ENCODE measurements around the gene WDR27.
"Not testable (repeated sequence)": the region's sequence is repeated elsewhere in the genome, so short reads cannot be mapped to it uniquely, and the experiment has no call there.

WDR27 gene

DNA sequence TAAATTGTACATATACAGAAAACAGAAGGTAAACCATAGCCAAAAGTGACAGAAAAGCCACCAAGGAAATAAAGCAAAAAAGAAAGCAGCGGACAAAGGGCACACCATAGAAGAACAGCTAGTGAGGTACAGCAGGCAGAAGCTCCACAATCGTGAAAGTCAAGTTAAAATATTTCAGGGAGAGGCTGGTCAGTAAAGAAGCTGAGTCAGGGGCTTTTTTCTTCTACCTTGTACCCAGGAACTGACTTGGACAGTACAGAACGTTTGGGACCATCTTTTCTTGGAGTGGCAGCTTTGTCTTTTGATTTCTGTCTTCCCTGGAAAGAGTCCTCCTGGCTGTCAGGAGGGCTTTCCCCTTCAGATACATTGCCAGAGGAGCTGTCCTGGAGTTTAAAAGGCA, 8.2 kb upstream of the WDR27 start:
- DNase-seq (ENCODE audit: low spot score) (no peak), FAIRE-seq (no peak)

- DNase-seq (ENCODE audit: low spot score): no peak
- no peak for FAIRE-seq
Measured at GRCh38 chr6:169709293-169709692, 7.5 kb upstream of the WDR27 start.

- DNase-seq (ENCODE audit: low spot score) (no peak), FAIRE-seq (no peak)
Measured at GRCh38 chr6:169707772-169708171, 5.9 kb upstream of the WDR27 start.

DNA sequence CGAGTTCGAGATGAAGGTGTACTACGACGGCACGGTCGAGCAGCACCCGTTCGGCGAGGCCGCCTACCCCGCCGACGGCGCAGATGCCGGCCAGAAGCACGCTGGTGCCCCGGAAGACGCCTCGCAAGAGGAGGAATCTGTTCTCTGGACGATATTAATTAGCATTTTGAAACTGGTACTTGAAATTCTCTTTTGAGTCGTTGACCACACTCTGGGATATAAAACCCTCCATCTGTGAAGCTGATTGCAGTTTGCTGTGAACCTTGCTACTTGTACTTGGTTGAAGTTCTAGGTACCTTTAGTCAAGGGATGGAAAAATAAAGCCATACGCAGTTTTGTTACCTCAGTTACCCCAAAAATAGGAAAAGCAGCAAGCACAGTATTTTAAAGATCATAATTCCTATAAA, 1.0 kb upstream of the WDR27 start:
- no peak for FAIRE-seq
- no peak for DNase-seq (ENCODE audit: low spot score)

DNA sequence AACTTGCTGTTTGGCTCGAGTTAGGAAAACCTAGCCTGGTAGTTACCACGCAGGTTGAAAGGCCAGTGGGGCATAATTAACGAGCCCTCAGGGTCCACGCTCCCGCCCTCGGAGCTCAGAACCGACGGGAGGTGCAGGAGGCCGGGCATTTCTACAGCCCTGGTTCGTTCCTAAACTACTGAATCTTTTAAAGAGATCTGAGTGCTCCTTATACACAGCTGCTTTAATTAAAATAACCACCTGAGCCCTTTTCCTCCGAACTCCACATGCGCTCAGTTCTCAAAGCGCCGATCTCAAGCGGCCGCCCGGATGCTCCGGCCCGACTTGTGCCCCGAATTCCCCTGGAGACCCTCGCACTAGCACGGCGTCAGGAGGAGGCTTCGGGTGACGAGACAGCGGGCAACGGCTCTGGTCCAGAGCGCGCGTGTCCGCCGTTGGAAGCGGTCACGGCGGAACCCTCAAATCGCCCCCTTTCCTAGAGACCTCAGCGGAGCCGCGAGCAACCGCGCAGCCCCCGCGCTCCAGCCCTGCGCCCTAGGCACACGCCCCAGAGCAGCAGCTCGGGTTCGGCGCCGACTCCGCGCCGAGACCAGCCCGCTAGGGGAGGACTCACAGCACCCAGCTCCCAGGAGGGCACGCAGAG, 397 bp downstream of the WDR27 start:
- FAIRE-seq (no peak), DNase-seq (ENCODE audit: low spot score) (no peak)

DNA sequence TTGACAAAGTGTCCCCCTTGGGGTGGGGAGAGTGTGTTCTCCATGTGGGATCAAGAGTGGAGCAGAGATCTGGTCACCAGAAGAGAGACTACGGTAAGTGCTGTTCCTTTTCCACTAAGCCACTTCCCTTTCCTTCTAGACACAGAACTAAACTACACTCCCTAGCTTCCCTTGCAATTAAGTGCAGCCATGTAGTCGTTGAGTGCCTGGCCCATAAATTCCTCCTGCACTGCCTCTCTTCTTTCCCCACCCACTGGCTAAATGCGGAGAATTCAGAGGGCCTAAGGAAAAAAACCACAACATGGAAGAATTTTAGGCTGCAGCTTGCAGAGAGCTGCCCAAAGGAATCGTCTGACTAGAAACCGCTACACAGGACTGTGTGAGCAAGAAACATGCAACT, 1.5 kb downstream of the WDR27 start:
- FAIRE-seq: no peak
- DNase-seq (ENCODE audit: low spot score): no peak

DNA sequence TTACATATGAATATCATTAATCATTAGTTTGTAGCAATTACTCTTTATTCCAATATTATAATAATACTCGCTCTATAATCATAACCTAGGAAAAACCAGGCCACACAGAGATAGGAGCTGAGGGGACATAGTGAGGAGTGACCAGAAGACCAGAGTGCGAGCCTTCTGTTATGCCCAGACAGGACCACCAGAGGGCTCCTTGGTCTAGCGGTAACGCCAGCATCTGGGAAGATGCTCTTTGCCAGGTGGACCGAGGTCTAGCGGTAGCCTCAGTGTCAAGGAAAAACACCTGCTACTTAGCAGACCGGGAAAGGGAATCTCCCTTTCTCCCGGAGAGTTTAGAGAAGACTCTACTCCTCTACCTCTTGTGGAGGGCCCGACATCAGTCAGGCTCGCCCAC, 4.7 kb downstream of the WDR27 start:
- FAIRE-seq; DNase-seq (ENCODE audit: low spot score): not testable (repeated sequence)

- no peak for DNase-seq (ENCODE audit: low spot score)
- no peak for FAIRE-seq
Measured at GRCh38 chr6:169695131-169695530, 6.7 kb downstream of the WDR27 start.

DNA sequence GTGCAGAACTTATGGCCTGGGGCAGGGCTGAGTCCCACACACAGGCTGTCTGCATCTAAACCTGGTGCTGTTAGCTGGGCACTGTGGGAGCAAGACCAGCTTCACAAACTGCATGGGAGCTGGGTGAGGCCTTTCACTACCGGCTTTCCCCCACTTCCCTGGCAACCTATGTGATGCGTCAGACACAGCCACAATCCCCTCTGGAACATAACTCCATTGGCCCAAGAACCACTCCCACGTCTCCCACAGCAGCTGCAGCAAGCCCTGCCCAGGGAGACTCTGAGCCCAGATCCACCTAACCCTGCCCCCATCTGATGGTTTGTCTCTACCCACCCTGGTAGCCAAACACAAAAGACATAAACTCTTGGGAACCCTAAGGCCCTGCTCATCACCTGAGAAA, 9.3 kb downstream of the WDR27 start:
- FAIRE-seq (no peak), DNase-seq (ENCODE audit: low spot score) (no peak)

DNA sequence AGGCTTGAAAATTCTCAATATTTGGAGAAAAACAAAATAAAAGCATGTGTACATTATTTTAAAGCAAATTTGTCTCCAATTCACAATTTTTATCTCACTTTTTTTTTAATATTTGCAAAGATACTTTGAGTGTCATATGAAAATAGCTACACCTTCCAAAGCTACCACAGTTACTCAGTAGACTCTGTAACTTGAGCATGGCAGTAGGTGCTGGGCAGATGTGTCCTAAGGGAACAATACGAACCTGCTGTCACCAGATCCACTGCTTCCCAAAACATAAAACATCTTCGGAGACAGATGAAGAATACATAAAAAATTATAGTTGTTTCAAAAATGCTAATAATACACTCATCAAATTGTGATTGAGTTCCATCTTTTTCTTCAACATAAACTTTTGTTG, 10.6 kb downstream of the WDR27 start:
- FAIRE-seq: no peak

GRCh38 chr6:169689287-169689686, 12.5 kb downstream of the WDR27 start:
- DNase-seq (ENCODE audit: low spot score): peak; percentile 77

More for the DNA sequence above, 10.6 kb downstream of the WDR27 start:
- DNase-seq (ENCODE audit: low spot score): no peak

DNA sequence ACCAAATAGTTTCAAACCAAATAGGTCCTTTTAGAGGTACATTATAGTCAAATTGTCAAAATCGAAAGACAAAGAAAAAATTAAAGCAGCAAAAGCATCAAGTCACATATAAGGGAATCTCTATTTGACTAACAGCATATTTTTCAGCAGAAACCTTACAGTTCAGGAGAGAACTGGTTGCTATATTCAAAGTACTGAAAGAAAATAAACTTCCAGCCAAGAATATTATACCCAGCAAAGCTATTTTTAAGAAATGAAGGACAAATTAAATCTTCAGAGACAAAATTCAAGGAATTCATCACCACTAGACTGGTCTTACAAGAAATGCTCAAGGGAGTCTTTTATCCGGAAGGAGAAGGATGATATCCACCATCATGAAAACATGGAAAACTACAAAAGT, 16.0 kb downstream of the WDR27 start:
- DNase-seq (ENCODE audit: low spot score) (no peak), FAIRE-seq (no peak)

More at GRCh38 chr6:169689287-169689686, 12.5 kb downstream of the WDR27 start:
- peak; percentile 93 for FAIRE-seq

DNA sequence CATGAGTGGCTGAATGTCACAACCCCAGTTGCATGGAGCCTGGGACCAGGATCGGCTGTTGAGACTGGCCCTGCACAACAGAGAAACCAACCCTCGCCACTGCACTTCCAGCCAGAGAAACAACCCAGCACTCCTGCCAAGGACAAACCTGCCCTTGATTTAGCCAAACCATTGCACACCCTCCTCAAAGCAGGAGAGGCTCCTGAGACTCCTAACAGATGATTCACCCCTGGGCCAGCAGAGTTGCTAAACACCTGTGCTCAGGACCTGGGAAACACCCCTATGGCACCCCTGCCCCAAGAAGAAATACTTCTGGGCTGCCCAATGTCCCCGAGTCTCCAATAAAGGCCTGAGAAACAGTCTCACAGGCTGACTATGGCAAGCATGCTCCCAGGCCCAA, 17.8 kb downstream of the WDR27 start:
- FAIRE-seq: no peak
- DNase-seq (ENCODE audit: low spot score): no peak

- DNase-seq (ENCODE audit: low spot score) (no peak), FAIRE-seq (no peak)
Measured at GRCh38 chr6:169678342-169678741, 23.5 kb downstream of the WDR27 start.

DNA sequence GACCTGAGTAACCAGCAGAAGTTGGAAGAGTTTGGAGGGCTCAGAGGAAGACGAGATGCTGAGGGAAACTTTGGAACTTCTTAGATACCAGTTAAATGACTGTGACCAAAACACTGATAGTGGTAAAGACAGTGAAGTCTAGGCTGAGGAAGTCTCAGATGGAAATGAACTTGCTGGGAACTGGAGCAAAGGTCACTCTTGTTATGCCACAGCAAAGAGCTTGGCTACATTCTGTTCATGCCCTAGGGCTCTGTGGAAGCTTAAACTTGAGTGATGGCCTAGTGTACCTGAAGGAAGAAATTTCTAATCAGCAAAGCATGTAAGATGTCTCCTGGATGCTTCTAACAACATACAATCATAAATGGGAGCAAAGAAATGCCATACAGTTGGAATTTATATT, 24.7 kb downstream of the WDR27 start:
- DNase-seq (ENCODE audit: low spot score): no peak
- no peak for FAIRE-seq

GRCh38 chr6:169675011-169675410, 26.8 kb downstream of the WDR27 start:
- DNase-seq (ENCODE audit: low spot score) (no peak), FAIRE-seq (no peak)

- DNase-seq (ENCODE audit: low spot score): no peak
Measured at GRCh38 chr6:169671563-169671962, 30.3 kb downstream of the WDR27 start.

GRCh38 chr6:169669889-169670288, 31.9 kb downstream of the WDR27 start:
- no peak for DNase-seq (ENCODE audit: low spot score)
- FAIRE-seq: no peak

More at GRCh38 chr6:169671563-169671962, 30.3 kb downstream of the WDR27 start:
- no peak for FAIRE-seq

DNA sequence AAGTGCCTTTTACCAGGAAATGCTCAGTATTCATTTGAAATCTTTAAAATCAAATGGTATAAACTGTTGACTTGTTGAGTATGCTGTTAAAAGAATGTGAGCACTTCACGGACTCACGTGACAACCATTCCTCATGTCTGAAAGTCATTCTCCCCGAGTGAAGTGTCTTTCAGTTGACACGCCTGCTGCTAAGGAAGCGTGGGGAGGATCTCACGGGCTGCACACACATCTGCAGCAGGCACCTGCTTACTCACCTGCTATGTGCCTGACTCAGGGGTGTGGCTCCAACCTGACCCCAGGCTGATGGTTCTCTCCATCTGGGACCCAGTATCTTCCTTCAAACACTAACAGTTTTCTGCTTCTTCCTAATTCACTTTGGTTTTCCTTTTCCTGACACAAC, 32.7 kb downstream of the WDR27 start:
- no peak for DNase-seq (ENCODE audit: low spot score)
- no peak for FAIRE-seq

DNA sequence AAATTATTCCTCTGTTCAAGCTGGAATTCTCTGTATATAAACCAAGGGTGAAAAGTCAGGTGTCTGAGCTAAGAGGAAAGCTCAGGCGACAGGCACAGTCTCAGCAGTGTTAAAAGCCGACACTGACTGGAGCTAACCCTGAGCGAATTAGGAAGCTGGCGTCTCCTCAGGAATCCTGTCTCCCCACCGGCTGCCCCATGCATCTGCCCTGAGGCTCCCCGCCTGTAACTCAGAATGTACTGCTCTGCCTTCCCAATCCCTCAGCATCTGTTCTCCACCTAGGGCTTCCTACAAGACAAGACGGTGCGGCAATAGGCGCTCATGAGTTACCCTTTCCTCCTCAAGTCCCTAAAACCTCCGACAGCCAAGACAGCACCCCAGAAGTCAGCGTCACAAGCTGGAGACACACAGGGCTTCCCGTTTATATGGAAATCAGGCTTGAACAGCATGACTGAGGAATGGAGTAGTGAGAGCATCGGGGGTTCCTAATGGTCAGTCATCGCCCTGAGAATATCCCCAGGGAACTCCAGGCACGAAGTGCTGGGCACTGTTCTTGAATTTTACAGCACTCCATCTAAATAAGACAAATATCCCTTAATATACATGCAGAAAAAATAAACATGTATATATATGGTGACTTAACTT, 33.5 kb downstream of the WDR27 start:
- DNase-seq (ENCODE audit: low spot score) (no peak), FAIRE-seq (no peak)

- FAIRE-seq (no peak), DNase-seq (ENCODE audit: low spot score) (no peak)
Measured at GRCh38 chr6:169667716-169668115, 34.1 kb downstream of the WDR27 start.

DNA sequence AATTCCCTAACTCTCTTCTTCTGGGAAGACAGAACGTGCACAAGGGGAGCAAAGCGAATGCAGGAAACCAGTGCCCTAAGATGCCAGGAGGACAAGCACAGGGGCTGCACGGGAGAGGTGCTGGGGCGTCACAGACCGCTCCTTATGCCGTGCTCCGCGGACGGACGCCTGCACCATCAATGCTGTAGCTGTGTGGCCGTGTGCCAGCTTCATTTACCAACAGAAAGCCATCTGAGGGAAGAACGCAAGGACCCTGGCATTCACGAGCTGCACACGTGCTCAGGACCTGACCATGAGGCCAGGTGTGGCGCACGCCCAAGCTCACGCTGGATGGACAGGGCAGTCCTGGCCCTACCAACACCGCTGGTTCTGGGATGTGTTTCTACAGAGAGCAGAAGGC, 35.4 kb downstream of the WDR27 start:
- FAIRE-seq: no peak
- DNase-seq (ENCODE audit: low spot score): no peak

GRCh38 chr6:169665289-169665688, 36.5 kb downstream of the WDR27 start:
- no peak for DNase-seq (ENCODE audit: low spot score)
- no peak for FAIRE-seq
